Measurements from ENCODE around the gene CD47.

- TF ChIP-seq CTCF (IDR thresholded peaks at IDR 0.05 in 2 of 3, conservative IDR thresholded peaks at IDR 0.05 in 1 of 3; ENCODE audit: control insufficient read depth in 2 of 3, extremely low read depth in 1 of 3, insufficient read depth in 1 of 3, low read depth in 3 of 3, low read length in 3 of 3) (no peak), POU2F2 (IDR thresholded peaks at IDR 0.05; ENCODE audit: borderline replicate concordance, low read depth, low read length) (no peak), ESRRA (IDR thresholded peaks at IDR 0.05; ENCODE audit: low read length) (no peak), SIX5 (IDR thresholded peaks at IDR 0.05; ENCODE audit: low read depth, low read length, severe bottlenecking) (no peak), EP300 (IDR thresholded peaks at IDR 0.05; ENCODE audit: borderline replicate concordance in 1 of 2, control insufficient read depth in 1 of 2, low read depth in 2 of 2, low read length in 2 of 2) (no peak), SP1 (IDR thresholded peaks at IDR 0.05; ENCODE audit: low read depth, low read length) (no peak), GABPA (IDR thresholded peaks at IDR 0.05; ENCODE audit: low read depth) (no peak), CBFB (IDR thresholded peaks at IDR 0.05; ENCODE audit: low read depth) (no peak), CEBPB (IDR thresholded peaks at IDR 0.05; ENCODE audit: borderline replicate concordance in 1 of 2, low read depth in 2 of 2, low read length in 2 of 2) (no peak), POLR2A (IDR thresholded peaks at IDR 0.05; ENCODE audit: low read depth, low read length) (no peak), CREB1 (IDR thresholded peaks at IDR 0.05; ENCODE audit: low read depth) (no peak), TCF3 (IDR thresholded peaks at IDR 0.05; ENCODE audit: borderline replicate concordance, insufficient read depth, low read depth, low read length) (no peak), ZNF217 (IDR thresholded peaks at IDR 0.05) (no peak), YY1 (IDR thresholded peaks at IDR 0.05; ENCODE audit: low read depth, low read length) (no peak)
These were observed 61.9 kb downstream of the CD47 start for GRCh38 chr3:108028896-108029295.
